IMR-90 (cell line): ENCODE data around the gene IL36A. TPM values are rescaled to one million over a fixed set of nuclear protein-coding genes. Genes with fewer than 3 reads are reported as not detected.

ENCODE experiments used
- ATAC-seq: fragments of 200-7000 bp; cut with Tn5 transposase; 2 replicates; pipeline ENCODE4 v1.9.1; 2020; ENCODE audit warnings: low read depth, mild to moderate bottlenecking, moderate library complexity
- BruUV-seq: library from RNA; stranded (reverse); fragments of 400-500 nt; replicated peaks from 2 replicates; lab custom pipeline; 2021; lab: Mats Ljungman, UMichigan
- CTCF ChIA-PET: fragments of 300-600 bp; formaldehyde crosslinking; extraction: SDS; loops from one replicate; lab custom pipeline; 2021; ENCODE audit warnings: antibody characterized with exemption; lab: Yijun Ruan, JAX
- POLR2A ChIA-PET: fragments of 300-600 bp; sonication (Branson Sonifier 250); formaldehyde crosslinking; loops from one replicate; lab custom pipeline; 2022; ENCODE audit warnings: antibody characterized with exemption; ENCODE audit not compliant: unreplicated experiment; lab: Charles Lee
- DNase-seq: peaks from one replicate; pipeline ENCODE4 v3.0.0; 2013
- H2AFZ ChIP-seq: replicated peaks from 2 replicates; pipeline ENCODE3; 2013; ENCODE audit warnings: low read length, mild to moderate bottlenecking; ENCODE audit not compliant: poor library complexity
- H2AK5ac ChIP-seq: 2 replicates; pipeline ENCODE4 v1.6.1; 2013; ENCODE audit warnings: low read depth, low read length, inconsistent platforms
- H2AK9ac ChIP-seq: replicated peaks from 2 replicates; pipeline ENCODE3; 2013; ENCODE audit warnings: mild to moderate bottlenecking, low read depth, low read length, moderate library complexity; ENCODE audit not compliant: poor library complexity
- H2BK120ac ChIP-seq: 2 replicates; pipeline ENCODE4 v1.6.1; 2013; ENCODE audit warnings: low read depth, low read length, inconsistent platforms
- H2BK15ac ChIP-seq: 3 replicates; pipeline ENCODE4 v1.6.1; 2013; ENCODE audit warnings: low read depth, low read length, inconsistent platforms
- H2BK20ac ChIP-seq: 2 replicates; pipeline ENCODE4 v1.6.1; 2013; ENCODE audit warnings: low read depth, mild to moderate bottlenecking, inconsistent platforms, low read length, moderate library complexity
- H2BK5ac ChIP-seq: 2 replicates; pipeline ENCODE4 v1.6.1; 2013; ENCODE audit warnings: mild to moderate bottlenecking, low read depth, low read length, inconsistent platforms; ENCODE audit not compliant: poor library complexity, severe bottlenecking
- H3K14ac ChIP-seq: replicated peaks from 2 replicates; pipeline ENCODE4 v1.6.1; 2013; ENCODE audit warnings: low read depth, low read length, inconsistent platforms
- H3K18ac ChIP-seq: 2 replicates; pipeline ENCODE4 v1.6.1; 2013; ENCODE audit warnings: low read depth, low read length, control low read depth
- H3K23ac ChIP-seq: 2 replicates; pipeline ENCODE4 v1.6.1; 2013; ENCODE audit warnings: low read depth, low read length, inconsistent platforms
- H3K27ac ChIP-seq: 2 replicates; pipeline ENCODE4 v1.5.1; 2013; ENCODE audit warnings: mild to moderate bottlenecking, control low read depth, low read length; ENCODE audit not compliant: insufficient read depth
- H3K27me3 ChIP-seq: 2 replicates; pipeline ENCODE4 v1.6.1; 2013; ENCODE audit warnings: low read length; ENCODE audit not compliant: control insufficient read depth, insufficient read depth
- H3K36me3 ChIP-seq: 2 replicates; pipeline ENCODE4 v1.6.1; 2013; ENCODE audit warnings: low read length, mixed read lengths; ENCODE audit not compliant: control insufficient read depth, insufficient read depth
- H3K4ac ChIP-seq: 2 replicates; pipeline ENCODE4 v1.6.1; 2013; ENCODE audit warnings: low read depth, low read length, inconsistent platforms
- H3K4me1 ChIP-seq: 2 replicates; pipeline ENCODE4 v1.6.1; 2013; ENCODE audit warnings: low read length, mixed read lengths; ENCODE audit not compliant: control insufficient read depth, insufficient read depth
- H3K4me2 ChIP-seq: 2 replicates; pipeline ENCODE4 v1.6.1; 2013; ENCODE audit warnings: low read depth, mild to moderate bottlenecking, control low read depth, low read length, moderate library complexity
- H3K4me3 ChIP-seq: 2 replicates; pipeline ENCODE4 v1.5.1; 2013; ENCODE audit warnings: low read depth, mild to moderate bottlenecking, control low read depth, low read length, moderate library complexity; ENCODE audit not compliant: insufficient read depth
- H3K56ac ChIP-seq: 2 replicates; pipeline ENCODE4 v1.6.1; 2013; ENCODE audit warnings: low read length, inconsistent platforms; ENCODE audit not compliant: insufficient read depth; ENCODE audit errors: extremely low read depth
- H3K79me1 ChIP-seq, 2 experiments: 2 replicates each; pipeline ENCODE4 v1.6.1; 2013; ENCODE audit warnings: low read length in 2 of 2, inconsistent platforms in 1 of 2, low read depth in 1 of 2
- H3K9ac ChIP-seq: 2 replicates; pipeline ENCODE4 v1.6.1; 2013; ENCODE audit warnings: low read depth, low read length, control low read depth
- H3K9me1 ChIP-seq: 2 replicates; pipeline ENCODE4 v1.6.1; 2013; ENCODE audit warnings: low read length, inconsistent platforms; ENCODE audit not compliant: insufficient read depth
- H3K9me3 ChIP-seq: 2 replicates; pipeline ENCODE4 v1.6.1; 2013; ENCODE audit warnings: low read length; ENCODE audit not compliant: control insufficient read depth, insufficient read depth
- H4K20me1 ChIP-seq: 2 replicates; pipeline ENCODE4 v1.6.1; 2013; ENCODE audit warnings: low read length, inconsistent platforms; ENCODE audit not compliant: insufficient read depth
- H4K5ac ChIP-seq: 2 replicates; pipeline ENCODE4 v1.6.1; 2013; ENCODE audit warnings: mild to moderate bottlenecking, low read depth, low read length, control low read depth
- H4K8ac ChIP-seq, 2 experiments: 2 replicates each; pipeline ENCODE4 v1.6.1; 2013; ENCODE audit warnings: low read depth in 2 of 2, low read length in 2 of 2, control low read depth in 1 of 2, inconsistent platforms in 1 of 2
- H4K91ac ChIP-seq: 2 replicates; pipeline ENCODE4 v1.6.1; 2013; ENCODE audit warnings: low read depth, low read length, inconsistent platforms; ENCODE audit not compliant: insufficient read depth
- CHD1 ChIP-seq: IDR thresholded peaks from 2 replicates; pipeline ENCODE4 v1.6.1; 2012; ENCODE audit warnings: low read depth, low read length, improper control_type of control experiment
- FOS ChIP-seq: fragments of 150-350 bp; IDR thresholded peaks from 2 replicates; pipeline ENCODE4 v1.6.1; 2016; ENCODE audit warnings: low read depth, low read length
- MXI1 ChIP-seq: IDR thresholded peaks from 2 replicates; pipeline ENCODE4 v1.6.1; 2012; ENCODE audit warnings: low read depth, mild to moderate bottlenecking, low read length, moderate library complexity, borderline replicate concordance
- NFE2L2 ChIP-seq: fragments of 150-350 bp; IDR thresholded peaks from 2 replicates; pipeline ENCODE4 v1.6.1; 2016; ENCODE audit warnings: low read depth, mild to moderate bottlenecking, low read length
- POLR2A ChIP-seq: IDR thresholded peaks from 2 replicates; pipeline ENCODE4 v1.6.1; 2012; ENCODE audit warnings: mild to moderate bottlenecking, low read depth, low read length
- RCOR1 ChIP-seq: IDR thresholded peaks from 2 replicates; pipeline ENCODE4 v1.6.1; 2012; ENCODE audit warnings: mild to moderate bottlenecking, low read length, improper control_type of control experiment; ENCODE audit not compliant: insufficient replicate concordance
- SMC3 ChIP-seq: fragments of 150-350 bp; IDR thresholded peaks from 2 replicates; pipeline ENCODE4 v1.6.1; 2016; ENCODE audit warnings: low read depth, mild to moderate bottlenecking, antibody characterized with exemption, low read length, moderate library complexity
- dilution Hi-C: fragments of 300-500 bp; cut with HindIII; formaldehyde crosslinking; loops from one replicate; pipeline ENCODE4 v1.14.3; 2018; ENCODE audit warnings: low sequenced_read_pairs; ENCODE audit not compliant: unreplicated experiment
- in situ Hi-C: fragments of 300-500 bp; cut with MboI; formaldehyde crosslinking; loops from 3 replicates; pipeline ENCODE4 v1.14.3; 2019; ENCODE audit warnings: low sequenced_read_pairs, inconsistent platforms, mixed read lengths
- intact Hi-C: fragments of 100-400 bp; cut with micrococcal nuclease; formaldehyde crosslinking; loops from 2 replicates; pipeline ENCODE4 v1.10.0; 2022
- polyA plus RNA-seq, 3 experiments: library from polyadenylated mRNA; depleted of rRNA; stranded (reverse); fragments of >200 nt; gene quantifications; 2 replicates each; pipeline ENCODE4 v1.2.3, GENCODE V29; 2012; ENCODE audit warnings: low replicate concordance in 1 of 3
- total RNA-seq: library from RNA; depleted of rRNA; stranded (reverse); fragments of >200 nt; gene quantifications from 2 replicates; pipeline ENCODE4 v1.2.3, GENCODE V29; 2012
- TF ChIP-seq, protein P1 (sequence below): fragments of 150-350 bp; IDR thresholded peaks from 2 replicates; pipeline ENCODE4 v1.6.1; 2017; ENCODE audit warnings: mild to moderate bottlenecking, antibody characterized with exemption, low read length, low read depth
- TF ChIP-seq, protein P2 (sequence below): conservative IDR thresholded peaks from 2 replicates; pipeline ENCODE4 v1.5.1; 2012; ENCODE audit warnings: mild to moderate bottlenecking, low read depth, low read length, improper control_type of control experiment
- TF ChIP-seq, protein P3 (sequence below): fragments of 150-350 bp; IDR thresholded peaks from 2 replicates; pipeline ENCODE4 v1.6.1; 2016; ENCODE audit warnings: low read depth, mild to moderate bottlenecking, low read length, moderate library complexity, borderline replicate concordance

IL36A gene
- total and polyA plus RNA-seq, 2 of the 4 experiments (the other 2 are of a cell fraction) = not detected

DNA sequence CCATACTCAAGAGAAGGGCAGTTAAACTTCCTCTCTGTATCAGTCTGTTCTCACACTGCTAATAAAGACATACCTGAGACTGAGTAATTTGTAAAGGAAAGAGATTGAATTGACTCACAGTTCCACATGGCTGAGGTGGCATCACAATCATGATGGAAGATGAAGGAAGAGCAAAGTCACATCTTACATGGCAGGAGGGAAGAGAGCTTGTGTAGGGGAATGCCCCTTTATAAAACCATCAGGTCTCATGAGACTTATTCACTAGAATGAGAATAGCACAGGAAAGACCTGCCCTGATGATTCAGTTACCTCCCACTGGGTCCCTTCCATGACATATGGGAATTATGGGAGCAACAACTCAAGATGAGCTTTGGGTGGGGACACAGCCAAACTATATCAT lies 48.8 kb downstream of the IL36A start:
- Histone ChIP-seq H2AK5ac (no peak overlapping the region), H3K36me3 (no peaks in the 10 kb centered on the region), H3K56ac (no peak overlapping the region), H3K27me3 (no peaks in the 10 kb centered on the region; the same call in 1 of the 2 replicates), H2BK5ac (no peak overlapping the region), H2BK15ac (no peak overlapping the region), H4K91ac (no peak overlapping the region), H3K23ac (no peak overlapping the region), H4K8ac (no peak overlapping the region), H3K4me3 (no peak overlapping the region), H3K27ac (no peak overlapping the region), H2BK20ac (no peak overlapping the region), H3K18ac (no peak overlapping the region), H3K4ac (no peak overlapping the region), H3K9me1 (no peaks in the 10 kb centered on the region), H4K20me1 (no peaks in the 10 kb centered on the region), H3K9ac (no peak overlapping the region), H3K4me2 (no peak overlapping the region), H4K5ac (no peak overlapping the region), H2AK9ac (no peak overlapping the region), H3K79me1 (no peaks in the 10 kb centered on the region), H3K14ac (no peak overlapping the region), H2BK120ac (no peak overlapping the region), H2AFZ (no peak overlapping the region), H3K4me1 (no peaks in the 10 kb centered on the region), H3K9me3 (no peaks in the 10 kb centered on the region; the same call in 1 of the 2 replicates)
- BruUV-seq = no TSS peak
- TF ChIP-seq CHD1 (no peak), NFE2L2 (no peak), RCOR1 (no peak), MXI1 (no peak), FOS (no peak), POLR2A (no peak), SMC3 (no peak)
- TF ChIP-seq, protein P1, sequence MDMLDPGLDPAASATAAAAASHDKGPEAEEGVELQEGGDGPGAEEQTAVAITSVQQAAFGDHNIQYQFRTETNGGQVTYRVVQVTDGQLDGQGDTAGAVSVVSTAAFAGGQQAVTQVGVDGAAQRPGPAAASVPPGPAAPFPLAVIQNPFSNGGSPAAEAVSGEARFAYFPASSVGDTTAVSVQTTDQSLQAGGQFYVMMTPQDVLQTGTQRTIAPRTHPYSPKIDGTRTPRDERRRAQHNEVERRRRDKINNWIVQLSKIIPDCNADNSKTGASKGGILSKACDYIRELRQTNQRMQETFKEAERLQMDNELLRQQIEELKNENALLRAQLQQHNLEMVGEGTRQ = no peak
- TF ChIP-seq, protein P2, sequence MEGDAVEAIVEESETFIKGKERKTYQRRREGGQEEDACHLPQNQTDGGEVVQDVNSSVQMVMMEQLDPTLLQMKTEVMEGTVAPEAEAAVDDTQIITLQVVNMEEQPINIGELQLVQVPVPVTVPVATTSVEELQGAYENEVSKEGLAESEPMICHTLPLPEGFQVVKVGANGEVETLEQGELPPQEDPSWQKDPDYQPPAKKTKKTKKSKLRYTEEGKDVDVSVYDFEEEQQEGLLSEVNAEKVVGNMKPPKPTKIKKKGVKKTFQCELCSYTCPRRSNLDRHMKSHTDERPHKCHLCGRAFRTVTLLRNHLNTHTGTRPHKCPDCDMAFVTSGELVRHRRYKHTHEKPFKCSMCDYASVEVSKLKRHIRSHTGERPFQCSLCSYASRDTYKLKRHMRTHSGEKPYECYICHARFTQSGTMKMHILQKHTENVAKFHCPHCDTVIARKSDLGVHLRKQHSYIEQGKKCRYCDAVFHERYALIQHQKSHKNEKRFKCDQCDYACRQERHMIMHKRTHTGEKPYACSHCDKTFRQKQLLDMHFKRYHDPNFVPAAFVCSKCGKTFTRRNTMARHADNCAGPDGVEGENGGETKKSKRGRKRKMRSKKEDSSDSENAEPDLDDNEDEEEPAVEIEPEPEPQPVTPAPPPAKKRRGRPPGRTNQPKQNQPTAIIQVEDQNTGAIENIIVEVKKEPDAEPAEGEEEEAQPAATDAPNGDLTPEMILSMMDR = no peak
- TF ChIP-seq, protein P3, sequence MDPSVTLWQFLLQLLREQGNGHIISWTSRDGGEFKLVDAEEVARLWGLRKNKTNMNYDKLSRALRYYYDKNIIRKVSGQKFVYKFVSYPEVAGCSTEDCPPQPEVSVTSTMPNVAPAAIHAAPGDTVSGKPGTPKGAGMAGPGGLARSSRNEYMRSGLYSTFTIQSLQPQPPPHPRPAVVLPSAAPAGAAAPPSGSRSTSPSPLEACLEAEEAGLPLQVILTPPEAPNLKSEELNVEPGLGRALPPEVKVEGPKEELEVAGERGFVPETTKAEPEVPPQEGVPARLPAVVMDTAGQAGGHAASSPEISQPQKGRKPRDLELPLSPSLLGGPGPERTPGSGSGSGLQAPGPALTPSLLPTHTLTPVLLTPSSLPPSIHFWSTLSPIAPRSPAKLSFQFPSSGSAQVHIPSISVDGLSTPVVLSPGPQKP = no peak
- dilution Hi-C loops = no loop called here
- intact Hi-C loops = no loop called here
- CTCF ChIA-PET = no interaction called here
- in situ Hi-C loops = no loop called here
- POLR2A ChIA-PET = no interaction called here
- ATAC-seq (no peak), DNase-seq (no peak)
